Stimulated activated CD4-positive, alpha-beta T cell treated with anti-CD3 and anti-CD28 coated beads, Interleukin-2, amount 100 ng/mL, for 4 hours (primary cell): ENCODE data around the gene EPHA2.
"Not testable (repeated sequence)": the region's sequence is repeated elsewhere in the genome, so short reads cannot be mapped to it uniquely, and the experiment has no call there.

Experiments used
- DNase-seq: peaks from one replicate; pipeline ENCODE4 v3.0.0-alpha.2; 2020; ENCODE audit warnings: low read depth

EPHA2 gene

DNA sequence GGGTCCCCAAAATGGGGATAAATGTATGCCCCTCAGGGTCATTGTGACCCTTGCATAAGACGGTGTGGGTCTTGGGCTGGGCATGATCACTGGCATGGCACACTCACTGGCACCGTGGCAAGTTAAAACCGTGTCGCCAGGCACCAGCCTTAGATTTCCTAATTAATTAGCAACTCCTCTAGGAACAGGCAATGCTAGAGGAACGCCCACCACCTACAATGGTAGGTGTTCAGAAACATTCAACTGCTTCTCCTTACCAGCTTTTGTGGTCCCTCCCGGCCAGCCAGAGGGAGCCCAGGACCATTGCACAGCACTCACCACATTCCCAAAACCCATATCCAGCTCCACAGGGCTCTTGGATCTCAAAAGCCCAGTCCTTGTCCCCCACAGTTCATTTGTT, 36.4 kb downstream of the EPHA2 start:
- no peak for DNase-seq

DNA sequence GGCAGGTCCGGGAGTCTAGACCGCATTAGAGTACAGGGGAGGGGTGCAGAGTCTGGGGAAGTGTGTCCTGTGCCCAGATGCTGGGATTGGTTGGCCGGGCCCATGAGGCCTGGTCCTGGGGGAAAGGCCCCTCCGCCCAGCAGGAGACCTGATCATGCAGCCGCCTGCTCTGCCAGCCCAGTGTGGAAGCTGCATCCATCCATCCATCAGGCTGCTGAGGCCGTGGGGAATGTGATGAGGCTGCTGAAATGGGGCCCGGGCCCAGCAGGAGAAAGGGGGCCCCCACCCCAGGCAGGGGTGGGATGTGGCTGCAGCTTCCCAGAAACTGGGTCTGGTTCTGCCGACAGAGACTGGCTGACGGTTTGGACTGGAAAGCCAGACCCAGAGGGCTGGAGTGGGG, 37.2 kb downstream of the EPHA2 start:
- DNase-seq, result no peak

DNA sequence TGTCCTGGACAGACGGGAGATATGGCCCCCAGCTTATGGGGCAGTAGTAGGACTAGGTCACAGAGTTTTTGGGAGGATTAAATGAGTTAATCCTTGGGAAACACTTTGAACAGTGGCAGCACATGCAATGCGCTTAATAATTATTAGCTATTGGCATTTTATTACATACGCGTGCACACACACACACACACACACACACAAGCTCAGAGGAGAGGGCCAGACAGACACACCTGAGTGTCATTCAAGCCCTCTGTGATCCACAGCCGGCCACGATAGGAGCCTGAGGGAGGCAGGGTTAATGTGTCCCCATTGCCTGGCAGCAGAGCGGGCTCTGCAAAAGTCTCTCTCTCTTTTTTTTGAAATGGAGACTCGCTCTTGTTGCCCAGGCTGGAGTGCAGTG, 37.9 kb downstream of the EPHA2 start:
- no peak for DNase-seq

DNA sequence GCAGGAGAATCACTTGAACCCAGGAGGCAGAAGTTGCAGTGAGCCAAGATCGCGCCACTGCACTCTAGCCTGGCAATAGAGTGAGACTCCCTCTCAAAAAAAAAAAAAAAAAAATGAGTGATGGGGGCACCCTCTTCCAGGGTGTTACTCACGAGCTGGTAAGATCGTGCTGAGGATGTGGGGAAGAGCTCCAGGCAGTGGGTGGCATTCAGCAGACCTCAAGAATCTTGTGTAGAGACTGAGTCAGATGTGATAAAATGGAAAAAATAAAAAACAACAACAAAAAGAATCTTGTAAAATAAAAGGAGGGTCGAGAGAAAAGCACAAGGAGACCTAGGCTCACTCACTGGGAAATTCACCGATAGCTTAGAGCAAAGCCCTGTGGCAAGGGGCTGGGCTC, 38.5 kb downstream of the EPHA2 start:
- DNase-seq, result no peak

DNA sequence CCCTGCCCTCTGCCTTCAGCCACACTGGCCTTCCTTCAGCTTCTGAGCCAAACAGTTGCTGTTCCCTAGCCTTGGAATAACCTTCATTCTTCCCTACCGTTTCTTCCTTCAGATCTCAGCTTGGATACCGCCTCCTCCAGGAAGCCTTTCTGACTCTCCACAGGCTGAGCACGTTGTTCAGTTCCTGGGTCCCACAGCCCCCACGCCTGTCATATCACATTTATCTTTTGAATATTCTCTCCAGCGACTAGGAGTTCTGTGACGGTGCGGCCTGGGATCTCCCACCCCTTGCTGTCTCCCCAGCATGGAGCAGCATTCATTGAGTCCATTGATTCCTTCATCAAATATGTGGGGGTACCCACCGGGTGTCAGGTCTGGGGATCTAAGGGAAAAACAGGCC, 39.2 kb downstream of the EPHA2 start:
- DNase-seq, result no peak

DNA sequence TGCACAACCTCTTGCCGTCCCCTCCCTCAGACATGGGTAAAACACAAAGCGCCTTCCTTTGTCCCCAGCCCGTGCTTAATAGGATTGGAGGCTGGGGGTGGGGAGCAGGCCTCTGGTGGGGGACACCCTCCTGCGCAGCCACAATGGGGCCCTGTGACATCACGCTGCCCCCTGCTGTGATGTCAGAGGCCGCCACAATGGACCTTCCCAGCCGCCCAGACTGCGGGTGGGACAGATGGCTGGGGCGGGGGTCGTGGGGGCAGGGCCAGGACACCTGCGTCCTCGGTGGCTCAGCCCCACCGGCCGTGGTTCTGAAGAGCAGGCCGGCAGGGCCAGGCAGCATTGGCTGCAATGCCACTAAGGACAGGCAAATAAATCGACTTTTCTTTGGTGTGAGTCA, 39.9 kb downstream of the EPHA2 start:
- DNase-seq, result no peak

DNA sequence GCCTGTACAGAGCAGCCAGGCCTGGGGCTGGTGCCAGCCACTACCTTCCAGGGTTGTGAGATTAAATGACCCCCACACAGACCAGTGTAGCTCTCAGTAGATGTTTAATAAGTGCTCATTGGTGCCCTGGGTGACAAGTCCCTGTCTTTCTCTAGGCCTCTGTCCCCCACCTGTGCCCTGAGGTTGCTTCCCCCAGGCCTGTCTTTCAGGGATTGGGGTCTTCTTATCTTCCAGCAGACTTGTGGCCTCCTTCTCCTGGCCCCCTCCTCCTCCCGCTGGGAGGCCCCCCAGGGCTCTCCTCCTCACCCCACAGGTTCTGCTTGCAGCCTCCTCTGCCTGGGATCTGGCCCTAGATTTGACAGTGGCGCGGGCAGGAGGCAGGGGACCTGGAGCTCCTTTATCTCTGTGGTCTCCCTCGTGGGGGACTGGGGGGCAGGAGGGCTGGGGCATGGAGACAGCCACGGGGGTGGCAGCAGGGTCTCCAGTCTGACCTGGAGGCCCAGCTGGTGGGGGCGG, 40.3 kb downstream of the EPHA2 start:
- no peak for DNase-seq

DNA sequence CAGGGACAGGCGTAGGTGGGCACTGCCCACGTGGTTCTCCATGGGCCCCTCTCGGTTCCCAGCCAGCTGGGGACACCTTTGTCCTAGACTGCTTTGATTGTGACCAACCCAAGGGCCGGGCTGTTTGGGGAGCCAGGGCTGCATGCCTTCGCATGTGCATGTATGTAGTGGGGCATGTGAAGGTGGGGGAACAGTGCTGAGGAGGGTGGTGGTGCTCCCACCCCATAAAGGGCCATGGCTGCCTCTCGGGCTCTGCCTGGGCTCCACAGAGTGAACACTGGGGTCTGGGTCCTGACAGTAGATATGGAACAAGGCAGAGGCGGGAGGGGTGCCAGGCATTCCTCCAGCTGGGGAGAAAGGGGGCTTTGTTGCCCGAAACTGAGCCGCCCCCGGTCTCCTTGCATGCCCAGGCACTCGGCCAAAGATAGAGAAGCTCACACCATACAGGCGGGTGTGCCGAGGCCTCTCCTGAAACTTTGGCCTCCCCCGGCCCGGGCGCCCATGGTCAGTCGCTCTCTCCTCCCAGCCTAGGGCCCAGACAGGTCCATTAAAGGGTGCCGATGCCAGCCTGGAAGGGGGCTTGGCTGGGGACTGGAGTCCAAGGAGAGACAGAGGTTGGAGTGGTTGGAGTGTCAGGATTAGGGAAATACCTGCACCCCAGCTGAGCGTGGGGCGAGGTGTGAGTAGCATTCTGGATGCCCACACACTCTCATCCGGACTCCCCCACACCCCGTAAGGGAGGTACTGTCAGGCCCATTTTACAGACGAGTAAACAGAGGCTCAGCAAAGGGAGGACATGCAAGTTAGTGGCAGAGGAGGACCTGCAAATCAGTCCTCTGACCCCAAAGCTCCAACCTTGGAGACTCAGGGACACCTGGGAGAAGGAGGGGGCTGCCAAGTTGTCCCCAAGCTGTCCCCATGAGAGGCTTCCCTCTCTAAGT, 41.1 kb downstream of the EPHA2 start:
- DNase-seq, result no peak

DNA sequence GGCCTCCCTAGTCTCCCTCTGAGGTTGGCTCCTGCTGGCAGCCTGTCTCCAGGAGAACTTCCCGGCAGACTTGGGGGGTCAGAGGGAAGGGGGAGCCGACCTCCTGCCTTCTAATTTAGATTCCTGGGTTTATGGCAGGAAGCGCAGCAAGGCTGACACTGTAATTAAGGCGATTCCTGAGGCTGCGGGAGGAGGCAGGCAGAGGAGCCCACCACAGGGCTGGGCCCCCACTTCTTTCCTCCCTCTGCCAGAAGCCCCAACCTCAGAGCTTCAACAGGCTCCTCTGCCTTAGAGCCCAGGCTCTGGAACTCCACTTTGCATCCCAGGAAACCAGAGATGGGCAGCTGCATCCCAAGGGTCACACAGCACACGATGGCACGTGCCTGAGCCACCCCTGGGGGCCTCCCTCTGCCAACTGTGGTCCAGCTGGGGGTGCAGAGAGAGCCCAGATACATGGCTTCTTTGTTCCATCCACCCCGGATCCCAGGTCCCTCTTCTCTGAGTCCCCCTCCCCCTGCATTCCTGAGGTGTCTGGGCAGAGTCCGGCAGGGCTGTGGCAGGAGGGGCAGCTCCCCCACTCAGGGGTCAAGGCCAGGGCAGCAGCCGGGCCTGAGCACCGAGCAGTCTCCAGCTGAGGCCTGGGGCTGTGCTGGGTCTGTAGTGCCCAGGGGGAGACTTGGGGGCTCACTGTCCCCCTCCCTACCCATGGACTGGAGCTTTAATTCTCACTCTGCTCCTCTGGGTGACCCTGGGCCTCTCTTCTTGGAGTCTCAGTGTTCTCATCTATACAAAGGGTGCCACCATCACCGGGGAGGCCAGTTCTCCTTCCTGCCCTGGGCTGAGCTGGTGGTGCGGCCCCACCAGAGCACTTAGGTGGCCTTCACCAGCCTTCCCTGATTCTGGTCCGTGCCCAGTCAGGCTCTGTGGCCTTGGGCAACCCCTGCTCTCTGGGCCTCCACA, 43.0 kb downstream of the EPHA2 start:
- no peak for DNase-seq

DNA sequence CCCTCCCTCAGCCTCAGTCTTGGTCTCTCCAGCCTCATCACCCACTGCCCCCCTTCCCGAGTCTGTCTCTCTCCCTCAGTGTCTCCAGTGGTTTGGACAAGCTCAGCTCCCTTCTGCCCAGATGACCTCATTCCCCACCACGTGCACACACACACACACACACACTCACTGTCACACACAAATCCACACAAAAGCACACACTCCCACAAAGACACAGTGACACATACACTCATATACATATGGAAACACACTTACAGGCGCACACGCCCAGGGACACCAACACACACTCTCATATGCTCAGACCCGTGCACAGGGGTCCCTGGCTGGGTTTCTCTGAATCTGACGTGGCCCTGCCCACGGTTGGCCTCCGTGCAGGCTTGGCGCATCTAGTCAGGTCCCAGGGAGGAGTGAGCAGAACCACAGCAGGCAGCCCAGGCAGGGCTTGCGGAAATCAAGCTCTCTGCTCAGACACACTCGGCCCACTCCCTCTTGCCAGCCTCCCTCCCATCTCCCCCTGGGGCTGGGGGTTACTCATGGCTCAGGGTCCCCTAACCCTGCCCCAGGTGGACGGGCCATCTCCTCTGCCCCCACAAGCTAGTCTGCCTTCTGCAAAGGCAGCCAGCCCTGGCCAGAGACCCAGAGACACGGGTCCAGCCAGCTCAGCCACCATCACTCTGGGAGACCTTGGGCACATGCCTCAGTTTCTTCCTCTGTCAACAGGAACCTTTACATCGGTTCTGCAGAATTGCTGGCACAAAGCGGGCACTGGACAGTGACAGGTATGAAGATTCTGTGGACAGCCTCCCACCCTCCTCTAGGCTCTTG, 43.9 kb downstream of the EPHA2 start:
- no peak for DNase-seq

DNA sequence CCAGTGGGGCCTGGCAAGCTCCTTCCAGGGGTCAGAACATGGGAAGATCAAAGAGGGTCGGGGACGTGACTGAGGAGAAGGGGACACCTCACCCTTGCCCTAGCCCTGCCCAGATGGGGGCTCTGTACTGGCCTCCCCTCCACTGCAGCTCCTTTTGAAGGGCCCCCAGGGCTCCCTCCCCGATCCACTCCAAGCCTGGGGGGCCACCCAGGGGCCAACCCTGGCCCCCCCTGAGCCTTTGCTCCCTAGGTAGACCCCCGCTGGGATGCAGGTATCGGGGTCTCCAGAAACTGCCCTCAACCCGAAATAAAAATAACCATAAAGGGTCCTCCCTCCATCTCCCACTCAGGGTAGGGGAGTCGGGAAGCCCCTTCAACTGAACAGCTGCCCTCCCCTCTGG, 45.0 kb downstream of the EPHA2 start:
- DNase-seq, result no peak

DNA sequence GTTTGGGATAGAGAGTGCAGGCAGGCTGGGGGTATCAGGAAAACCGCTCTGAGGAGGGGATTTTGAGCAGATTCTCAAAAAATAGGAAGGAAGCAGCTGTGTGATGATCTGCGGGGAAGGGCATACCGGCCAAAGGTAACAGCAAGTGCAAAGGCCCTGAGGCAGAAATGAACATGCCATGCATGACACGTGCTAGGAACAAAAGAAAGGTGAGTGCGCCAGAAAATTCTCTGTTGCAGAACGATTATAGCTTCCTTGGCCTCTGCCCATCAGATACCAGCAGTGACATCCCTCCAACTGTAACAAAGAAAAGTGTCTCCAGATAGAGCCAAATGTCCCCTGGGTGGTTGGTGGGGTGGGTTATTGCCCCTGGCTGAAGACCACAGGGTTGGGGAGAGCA, 45.4 kb downstream of the EPHA2 start:
- no peak for DNase-seq

DNA sequence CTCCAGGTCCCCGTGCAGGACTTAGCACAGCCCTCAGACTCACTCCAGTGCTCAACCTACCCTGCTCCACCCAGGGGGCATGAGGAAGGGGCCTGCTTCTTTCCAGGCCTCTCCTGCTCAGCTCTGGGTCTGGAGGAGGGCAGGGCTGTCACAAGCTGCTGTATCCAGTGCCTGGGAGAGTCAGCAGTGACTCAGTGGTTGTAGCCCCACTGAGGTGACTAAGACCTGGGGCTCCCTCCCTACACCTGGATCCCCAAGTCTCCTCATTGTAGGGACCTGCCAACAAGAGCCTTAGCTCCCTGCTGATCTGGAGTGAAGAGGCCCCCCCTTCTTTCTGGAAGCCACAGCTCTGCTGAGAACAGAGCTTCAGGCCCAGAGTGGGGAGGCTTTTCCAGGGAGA, 46.3 kb downstream of the EPHA2 start:
- no peak for DNase-seq

DNA sequence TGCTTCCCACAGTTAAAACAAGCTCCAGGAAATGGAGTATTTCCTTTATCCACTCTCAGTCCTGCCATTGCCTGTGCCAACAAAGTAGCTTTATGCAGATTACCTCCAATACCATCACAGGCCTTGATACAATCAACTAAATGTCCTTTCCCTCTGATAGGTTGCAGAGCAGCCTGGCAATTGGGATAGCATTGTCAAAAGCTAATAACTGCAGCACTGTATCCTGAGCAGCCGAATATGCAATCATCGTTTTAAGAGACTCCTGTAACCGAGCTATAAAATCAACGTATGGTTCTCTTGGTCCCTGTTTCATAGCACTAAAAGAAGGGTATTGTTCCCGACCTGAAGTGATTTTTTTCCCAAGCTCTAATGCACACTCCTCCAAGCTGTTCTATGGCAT, 48.8 kb downstream of the EPHA2 start:
- DNase-seq, result not testable (repeated sequence)

DNA sequence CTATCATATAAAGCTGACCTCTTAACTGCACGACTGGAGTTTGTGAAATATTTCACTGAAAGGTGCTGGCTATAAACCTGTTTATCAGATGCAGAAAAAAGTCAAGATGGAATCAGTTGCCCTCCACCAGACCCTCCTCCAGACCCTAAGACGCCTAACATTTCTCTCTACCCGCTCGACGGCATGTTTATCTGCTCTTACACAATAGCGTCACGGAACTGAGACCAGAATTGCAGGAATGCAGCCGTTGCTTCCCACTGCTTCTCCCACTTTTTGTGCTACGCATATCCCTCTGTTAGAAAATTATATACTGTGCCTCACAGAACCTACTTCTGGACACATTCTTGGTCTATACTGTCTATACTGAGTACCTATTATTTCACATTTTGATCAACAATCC, 54.2 kb downstream of the EPHA2 start:
- DNase-seq, result no peak

DNA sequence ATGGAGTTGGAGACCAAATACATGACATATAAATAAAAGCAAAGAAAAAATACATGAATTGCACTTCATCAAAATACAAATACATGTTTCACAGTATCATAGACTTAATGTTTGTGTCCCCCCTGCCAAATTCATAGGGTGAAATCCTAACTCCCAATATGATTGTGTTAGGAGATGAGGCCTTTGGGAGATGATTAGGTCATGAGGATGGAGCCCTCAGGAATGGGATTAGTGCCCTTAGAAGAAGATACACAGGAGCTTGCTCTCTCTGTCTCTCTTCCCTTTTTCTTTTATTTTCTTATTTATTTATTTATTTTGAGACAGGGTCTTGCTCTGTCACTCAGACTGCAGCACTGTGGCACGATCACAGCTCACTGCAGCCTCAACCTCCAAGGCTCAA, 56.5 kb downstream of the EPHA2 start:
- DNase-seq, result no peak

DNA sequence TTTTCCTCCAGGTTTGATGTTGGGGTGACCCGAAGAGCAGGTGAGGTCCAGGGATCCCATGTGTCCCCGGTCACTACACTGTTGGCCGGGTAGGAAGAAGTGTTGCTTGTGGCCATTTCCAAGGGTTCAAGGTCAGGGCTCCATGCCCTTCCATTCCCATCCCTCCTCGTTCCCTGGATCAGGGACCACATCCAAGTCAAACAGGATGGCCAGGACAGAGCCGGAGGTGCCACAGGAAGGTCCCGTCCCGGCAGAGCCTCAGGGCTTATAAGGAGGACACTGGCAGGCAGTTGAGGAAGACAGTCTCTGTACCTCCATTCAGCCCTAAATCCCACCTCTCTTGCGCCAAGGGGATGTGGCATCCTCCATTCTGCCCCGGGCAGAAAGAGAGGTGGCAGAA, 60.4 kb downstream of the EPHA2 start:
- DNase-seq, result no peak

DNA sequence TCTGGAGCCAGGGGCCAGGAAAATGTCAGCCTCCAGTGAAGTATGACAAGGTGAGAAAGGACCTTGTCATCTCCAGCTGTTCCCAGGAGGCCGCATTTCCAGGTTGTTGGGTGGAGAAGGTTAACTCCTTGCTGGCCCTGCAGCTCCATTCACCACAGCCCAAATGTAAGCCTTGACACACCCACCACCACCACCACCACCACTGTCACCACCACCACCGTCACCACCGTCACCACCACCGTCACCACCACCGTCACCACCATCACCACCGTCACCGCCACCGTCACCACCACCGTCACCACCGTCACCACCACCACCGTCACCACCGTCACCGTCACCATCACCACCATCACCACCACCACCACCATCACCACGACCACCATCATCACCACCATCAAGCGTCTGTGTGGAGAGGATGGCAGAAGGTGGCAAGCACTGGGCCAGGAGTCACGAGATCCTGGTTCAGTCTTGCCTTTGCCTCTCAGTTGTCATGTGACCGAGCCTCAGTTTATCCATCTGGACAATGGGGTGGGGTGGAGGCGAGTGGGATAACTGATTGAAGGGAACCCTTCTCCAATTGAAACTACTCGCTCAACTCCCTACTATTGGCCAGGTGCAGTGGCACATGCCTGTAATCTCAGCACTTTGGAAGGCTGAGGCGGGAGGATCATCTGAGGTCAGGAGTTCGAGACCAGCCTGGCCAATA, 61.3 kb downstream of the EPHA2 start:
- DNase-seq, result no peak

DNA sequence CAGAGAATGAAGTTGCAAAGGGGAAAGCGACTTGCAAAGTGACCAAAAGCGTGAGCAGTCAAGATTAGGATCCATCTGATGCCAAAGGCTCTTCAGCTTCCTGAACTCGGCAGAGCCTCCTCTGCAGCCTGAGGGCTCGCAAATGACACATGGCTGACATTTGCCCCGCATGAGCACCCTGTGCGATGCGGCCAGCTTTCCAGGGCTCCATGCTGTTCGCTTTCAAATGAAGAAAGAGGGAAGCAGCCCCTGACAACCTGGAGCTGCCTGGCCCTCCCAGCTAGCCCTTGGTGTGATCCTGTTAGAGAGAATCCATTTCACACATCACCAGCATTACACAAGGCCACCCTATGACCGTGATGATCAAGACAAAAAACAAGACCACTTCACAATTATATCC, 62.3 kb downstream of the EPHA2 start:
- DNase-seq, result no peak

DNA sequence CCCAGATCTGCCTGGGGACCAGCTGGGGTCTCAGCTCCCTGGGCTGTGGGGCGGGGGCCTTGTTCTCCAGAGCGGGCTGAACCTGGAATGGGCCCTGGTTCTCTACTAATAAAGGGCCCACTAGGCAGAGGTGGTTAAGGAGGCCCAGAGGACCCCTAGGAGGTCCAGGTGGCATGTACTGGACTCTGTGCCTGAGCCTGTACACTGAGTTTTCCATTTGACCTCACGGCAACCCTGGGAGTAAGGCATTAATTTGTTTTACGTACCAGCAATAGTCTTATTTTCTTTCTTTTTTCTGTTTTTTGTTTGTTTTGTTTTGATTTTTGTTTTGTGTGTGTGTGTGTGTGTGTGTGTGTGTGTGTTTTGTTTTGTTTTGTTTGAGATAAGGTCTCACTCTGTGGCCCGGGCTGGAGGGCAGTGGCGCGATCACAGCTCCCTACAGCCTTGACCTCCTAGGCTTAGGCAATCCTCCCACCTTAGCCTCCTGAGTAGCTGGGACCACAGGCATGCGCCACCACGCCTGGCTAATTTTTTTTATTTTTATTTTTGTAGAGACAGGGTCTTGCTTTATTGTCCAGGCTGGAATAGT, 62.9 kb downstream of the EPHA2 start:
- no peak for DNase-seq
